ENCODE measurements around the gene AFG1L.

- no peak for TF ChIP-seq CTCF (IDR thresholded peaks at IDR 0.05; ENCODE audit: low read length)
- TF ChIP-seq EZH2 (IDR thresholded peaks at IDR 0.05; ENCODE audit: borderline replicate concordance, low read length): no peak
Observed at GRCh38 chr6:108322728-108323127, 27.9 kb downstream of the AFG1L start.

Measured in OCI-LY1 (cell line).